ENCODE results near the gene DNAJC9. TPM values are rescaled to one million over a fixed set of nuclear protein-coding genes. Genes with fewer than 3 reads are reported as not detected.
A peak's percentile ranks its signal among the peaks of the same experiment; 100 is the strongest.
"Not testable (repeated sequence)": the region's sequence is repeated elsewhere in the genome, so short reads cannot be mapped to it uniquely, and the experiment has no call there.

DNAJC9 gene
- total RNA-seq, 1 experiment from 2014 or later, result 45.6 TPM

DNA sequence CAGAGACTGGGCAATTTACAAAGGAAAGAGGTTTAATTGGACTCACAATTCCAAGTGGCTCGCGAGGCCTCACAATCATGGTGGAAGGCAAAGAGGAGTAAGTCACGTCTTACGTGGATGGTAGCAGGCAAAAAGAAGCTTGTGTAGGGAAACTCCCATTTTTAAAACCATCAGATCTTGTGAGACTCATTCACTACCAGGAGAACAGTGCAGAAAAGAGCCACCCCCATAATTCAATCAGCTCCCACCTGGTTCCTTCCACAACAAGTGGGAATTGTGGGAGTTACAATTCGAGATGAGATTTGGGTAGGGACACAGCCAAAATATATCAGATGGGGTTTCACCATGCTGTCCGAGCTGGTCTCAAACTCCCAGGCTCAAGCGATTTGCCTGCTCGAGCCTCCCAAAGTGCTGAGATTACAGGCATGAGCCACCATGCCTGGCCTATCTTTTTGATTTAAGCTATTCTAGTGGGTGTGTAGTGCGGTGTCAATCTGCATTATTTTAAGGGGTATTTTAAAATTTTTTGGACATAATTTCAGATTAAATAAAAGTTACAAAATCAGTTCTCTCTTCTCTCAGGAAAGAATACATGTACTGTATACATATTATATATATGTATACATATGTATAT lies 14.4 kb upstream of the DNAJC9 start:
- ChIA-PET POLR2A (ENCODE audit: unreplicated experiment) (no interaction called here), CTCF (no interaction called here)
- Histone ChIP-seq H3K27me3 (ENCODE audit: insufficient read depth, low read depth) (no peaks in the 10 kb centered on the region), H2AFZ (no peak overlapping the region), H3K9me3 (ENCODE audit: insufficient read depth, low read depth) (peaks cover 7% of the 10 kb centered on the region), H3F3A (ENCODE audit: insufficient read depth, low read depth) (peaks cover 11% of the 10 kb centered on the region), H4K20me1 (ENCODE audit: insufficient read depth) (no peaks in the 10 kb centered on the region), H3K4me1 (replicated peaks; ENCODE audit: insufficient read depth) (peaks cover 20% of the 10 kb centered on the region), H3K4me3 (no peak overlapping the region), H3K79me2 (ENCODE audit: low read depth) (no peaks in the 10 kb centered on the region), H3K9me2 (ENCODE audit: insufficient read depth) (no peaks in the 10 kb centered on the region), H3K4me2 (no peak overlapping the region), H3K27ac (peak overlapping the region; percentile 91), H3K36me3 (ENCODE audit: low read depth) (no peaks in the 10 kb centered on the region)
- intact Hi-C loops (cut with micrococcal nuclease; ENCODE audit: unreplicated experiment), result no loop called here
- DNase-seq, result no peak
- BruUV-seq (replicated peaks), result no TSS peak
- TF ChIP-seq, protein P1, sequence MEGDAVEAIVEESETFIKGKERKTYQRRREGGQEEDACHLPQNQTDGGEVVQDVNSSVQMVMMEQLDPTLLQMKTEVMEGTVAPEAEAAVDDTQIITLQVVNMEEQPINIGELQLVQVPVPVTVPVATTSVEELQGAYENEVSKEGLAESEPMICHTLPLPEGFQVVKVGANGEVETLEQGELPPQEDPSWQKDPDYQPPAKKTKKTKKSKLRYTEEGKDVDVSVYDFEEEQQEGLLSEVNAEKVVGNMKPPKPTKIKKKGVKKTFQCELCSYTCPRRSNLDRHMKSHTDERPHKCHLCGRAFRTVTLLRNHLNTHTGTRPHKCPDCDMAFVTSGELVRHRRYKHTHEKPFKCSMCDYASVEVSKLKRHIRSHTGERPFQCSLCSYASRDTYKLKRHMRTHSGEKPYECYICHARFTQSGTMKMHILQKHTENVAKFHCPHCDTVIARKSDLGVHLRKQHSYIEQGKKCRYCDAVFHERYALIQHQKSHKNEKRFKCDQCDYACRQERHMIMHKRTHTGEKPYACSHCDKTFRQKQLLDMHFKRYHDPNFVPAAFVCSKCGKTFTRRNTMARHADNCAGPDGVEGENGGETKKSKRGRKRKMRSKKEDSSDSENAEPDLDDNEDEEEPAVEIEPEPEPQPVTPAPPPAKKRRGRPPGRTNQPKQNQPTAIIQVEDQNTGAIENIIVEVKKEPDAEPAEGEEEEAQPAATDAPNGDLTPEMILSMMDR (conservative IDR thresholded peaks at IDR 0.05), result no peak
- no peak for TF ChIP-seq EZH2 (IDR thresholded peaks at IDR 0.05; ENCODE audit: low read depth)

GRCh38 chr10:73258612-73259011 lies 11.6 kb upstream of the DNAJC9 start:
- CTCF ChIA-PET; POLR2A ChIA-PET (ENCODE audit: unreplicated experiment): not testable (repeated sequence)

GRCh38 chr10:73253225-73253555 lies 6.1 kb upstream of the DNAJC9 start:
- peaks cover 56% of the 10 kb centered on the region for H3K79me2 ChIP-seq (ENCODE audit: low read depth)
- H2AFZ ChIP-seq, result peak overlapping the region; percentile 93
- no peaks in the 10 kb centered on the region for H3K9me3 ChIP-seq (ENCODE audit: insufficient read depth, low read depth)
- H3K27ac ChIP-seq, result peak overlapping the region; percentile 80
- H3F3A ChIP-seq (ENCODE audit: insufficient read depth, low read depth), result peaks cover 44% of the 10 kb centered on the region
- intact Hi-C loops (cut with micrococcal nuclease; ENCODE audit: unreplicated experiment), result no loop called here
- H3K4me2 ChIP-seq, result peak overlapping the region; percentile 98
- no peaks in the 10 kb centered on the region for H3K9me2 ChIP-seq (ENCODE audit: insufficient read depth)
- no peak for TF ChIP-seq EZH2 (IDR thresholded peaks at IDR 0.05; ENCODE audit: low read depth)
- TF ChIP-seq, protein P1 (conservative IDR thresholded peaks at IDR 0.05), result peak; percentile 2; the same call in 1 of the 2 replicates
- H3K4me1 ChIP-seq (replicated peaks; ENCODE audit: insufficient read depth), result peaks cover 31% of the 10 kb centered on the region
- H3K36me3 ChIP-seq (ENCODE audit: low read depth), result peaks cover 22% of the 10 kb centered on the region; the same call in 1 of the 2 replicates
- BruUV-seq (replicated peaks), result no TSS peak
- peak overlapping the region; percentile 70 for H3K4me3 ChIP-seq
- H3K27me3 ChIP-seq (ENCODE audit: insufficient read depth, low read depth), result no peaks in the 10 kb centered on the region
- peak in 1 of 2 experiments; percentile 44 for DNase-seq
- ChIA-PET POLR2A (ENCODE audit: unreplicated experiment) (interaction anchor here (0.7 kb wide), 1 partner anchor 558 kb away, joined by 3 read pairs; no protein-coding TSS in a partner anchor), CTCF (interaction anchor here (0.6 to 1.4 kb wide), 3 partner anchors 8 to 482 kb away, joined by 3 to 6 read pairs (median 3); no protein-coding TSS in a partner anchor)
- no peaks in the 10 kb centered on the region for H4K20me1 ChIP-seq (ENCODE audit: insufficient read depth)

More at GRCh38 chr10:73258612-73259011, 11.6 kb upstream of the DNAJC9 start:
- H4K20me1 ChIP-seq (ENCODE audit: insufficient read depth); H3K9me2 ChIP-seq (ENCODE audit: insufficient read depth); H3K9me3 ChIP-seq (ENCODE audit: insufficient read depth, low read depth); H3K4me3 ChIP-seq; DNase-seq; intact Hi-C loops (cut with micrococcal nuclease; ENCODE audit: unreplicated experiment); H3K27ac ChIP-seq; H3K36me3 ChIP-seq (ENCODE audit: low read depth); BruUV-seq (replicated peaks); H2AFZ ChIP-seq; H3K4me2 ChIP-seq; H3K27me3 ChIP-seq (ENCODE audit: insufficient read depth, low read depth): not testable (repeated sequence)
- H3K79me2 ChIP-seq (ENCODE audit: low read depth), result peaks cover 12% of the 10 kb centered on the region
- H3F3A ChIP-seq (ENCODE audit: insufficient read depth, low read depth), result peaks cover 11% of the 10 kb centered on the region
- H3K4me1 ChIP-seq (replicated peaks; ENCODE audit: insufficient read depth), result peaks cover 27% of the 10 kb centered on the region

All from PC-9 (cell line).